HuH-7.5 (cell line): ENCODE results near the gene HEYL.

Source experiments
- DNase-seq: peaks from one replicate; pipeline ENCODE4 v3.0.0; 2011; ENCODE audit warnings: low spot score

The HEYL gene

DNA sequence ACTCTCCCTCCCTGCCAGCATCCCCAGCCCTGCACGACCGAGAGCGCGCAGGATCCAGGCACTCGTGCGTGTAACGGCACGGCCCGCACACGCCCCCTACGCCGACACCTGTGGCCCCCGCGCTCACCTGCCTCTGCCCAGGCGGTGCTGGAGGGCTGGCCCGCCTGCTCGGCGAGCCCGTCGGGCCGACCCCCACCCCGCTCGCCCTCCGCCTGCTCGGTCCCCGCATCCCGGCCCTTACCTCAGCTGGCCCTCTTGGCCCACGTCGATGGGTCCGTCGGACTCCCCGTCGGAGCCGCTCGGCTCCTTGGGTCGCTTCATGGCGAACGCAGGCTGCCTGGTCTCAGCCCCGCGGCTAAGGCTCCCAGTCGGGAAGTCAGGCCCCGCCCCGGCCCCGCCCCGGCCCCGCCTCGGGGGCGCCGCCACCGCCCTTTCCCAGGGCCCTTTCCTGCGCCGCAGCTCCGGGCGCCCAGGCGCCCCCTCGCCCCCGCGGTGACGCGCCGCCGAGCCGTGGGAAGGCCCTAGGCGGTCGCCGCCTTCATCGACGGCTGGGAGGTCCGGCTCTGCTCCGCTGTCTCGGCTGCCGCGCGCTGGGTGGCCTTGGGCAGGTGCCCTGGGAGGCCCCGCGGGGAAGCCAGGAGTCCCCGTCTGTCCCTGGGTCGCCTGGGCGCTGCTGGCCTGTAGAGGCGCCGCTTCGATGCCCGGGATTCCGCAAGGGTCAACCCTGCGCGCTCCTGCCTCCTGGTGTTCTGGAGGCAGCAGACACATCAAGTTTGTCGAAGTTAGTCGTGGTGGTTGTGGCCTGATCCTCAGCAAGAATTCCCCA, at the start of gene HEYL:
TSS of gene HEYL (minus strand) at position 339 of the 826 bp plus-strand sequence. CDS start at position 321, 18 bp downstream.
- DNase-seq: peak; percentile 95

- no peak for DNase-seq
Measured at GRCh38 chr1:39689214-39689613, 49.8 kb upstream of the HEYL start.

DNA sequence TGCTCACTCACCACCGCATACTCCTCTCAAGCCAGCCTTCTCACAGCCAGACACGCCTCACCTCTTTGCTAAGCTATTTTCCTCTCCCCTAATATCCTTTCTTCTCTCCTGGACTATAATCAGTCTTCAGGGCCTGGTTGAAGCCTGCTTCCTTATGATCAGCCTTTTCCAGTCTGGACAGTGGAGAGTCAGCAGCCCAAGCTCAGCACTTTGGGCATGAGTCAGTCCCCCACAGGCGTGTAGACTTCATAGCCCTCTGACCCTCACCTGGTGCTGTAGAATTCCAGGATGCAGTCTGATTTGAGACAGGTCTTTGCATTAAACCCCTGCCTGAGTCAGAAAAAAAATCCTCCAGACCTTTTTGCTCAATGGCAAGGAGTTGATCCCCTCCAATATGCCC, 49.3 kb upstream of the HEYL start:
- DNase-seq: no peak

- DNase-seq: no peak
Measured at GRCh38 chr1:39687243-39687642, 47.8 kb upstream of the HEYL start.

DNA sequence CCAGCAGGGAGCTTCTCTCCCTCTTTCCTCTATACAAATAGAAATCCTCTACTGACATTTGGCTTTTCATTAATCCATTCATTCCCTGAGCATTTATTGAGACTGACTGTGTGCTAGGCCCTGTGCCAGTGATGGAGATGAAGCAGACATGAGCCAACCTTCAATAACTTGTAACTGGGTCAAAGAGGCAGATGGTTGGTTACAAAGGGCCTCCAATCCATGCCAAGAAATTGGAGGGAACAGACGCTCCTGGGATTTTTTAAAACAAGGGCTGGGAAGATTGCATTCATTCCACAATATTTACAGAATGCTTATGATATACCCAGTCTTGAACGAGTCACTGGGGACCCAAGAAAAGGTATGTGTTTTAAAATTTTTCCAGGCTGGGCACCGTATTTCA, 45.6 kb upstream of the HEYL start:
- DNase-seq: no peak

DNA sequence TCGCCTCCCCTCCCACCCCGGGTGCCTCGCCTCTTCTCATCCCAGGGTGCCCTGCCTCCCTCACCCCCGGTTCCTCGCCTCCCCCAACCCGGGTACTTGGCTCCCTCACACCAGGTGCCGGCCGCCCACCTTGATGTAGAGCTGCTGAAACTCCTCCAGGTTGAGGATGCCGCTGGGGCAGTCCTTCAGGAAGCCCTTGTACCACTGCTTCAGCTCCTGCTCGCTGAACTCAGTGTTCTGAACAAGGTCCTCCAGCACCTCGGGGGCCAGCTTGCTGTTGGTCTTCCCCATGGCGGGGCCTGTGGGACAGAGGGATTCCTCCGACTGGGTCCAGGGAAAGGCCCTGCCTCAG, 44.8 kb upstream of the HEYL start:
- DNase-seq: no peak

- no peak for DNase-seq
Measured at GRCh38 chr1:39683591-39684312, 44.3 kb upstream of the HEYL start.

GRCh38 chr1:39681999-39682398, 42.6 kb upstream of the HEYL start:
- no peak for DNase-seq

DNA sequence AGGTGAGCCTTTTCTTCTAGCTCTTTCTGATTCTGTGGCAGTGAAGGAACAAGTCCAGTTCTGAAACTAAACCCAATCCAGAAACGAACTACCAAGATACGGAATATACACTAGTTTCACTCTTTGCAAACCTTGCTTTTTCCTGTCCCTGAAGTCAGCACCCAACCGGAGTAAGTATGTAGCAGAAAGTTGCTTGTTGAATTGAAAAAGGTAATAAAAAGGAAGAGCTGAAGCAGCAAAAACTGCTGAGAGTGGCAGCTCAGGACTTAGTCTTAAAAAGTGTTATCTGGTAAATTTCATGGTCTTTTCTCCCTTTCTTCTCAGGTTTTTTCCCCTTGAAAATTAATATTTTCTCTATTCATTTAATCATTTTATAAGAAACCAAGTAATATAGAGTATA, 41.9 kb upstream of the HEYL start:
- DNase-seq: no peak

DNA sequence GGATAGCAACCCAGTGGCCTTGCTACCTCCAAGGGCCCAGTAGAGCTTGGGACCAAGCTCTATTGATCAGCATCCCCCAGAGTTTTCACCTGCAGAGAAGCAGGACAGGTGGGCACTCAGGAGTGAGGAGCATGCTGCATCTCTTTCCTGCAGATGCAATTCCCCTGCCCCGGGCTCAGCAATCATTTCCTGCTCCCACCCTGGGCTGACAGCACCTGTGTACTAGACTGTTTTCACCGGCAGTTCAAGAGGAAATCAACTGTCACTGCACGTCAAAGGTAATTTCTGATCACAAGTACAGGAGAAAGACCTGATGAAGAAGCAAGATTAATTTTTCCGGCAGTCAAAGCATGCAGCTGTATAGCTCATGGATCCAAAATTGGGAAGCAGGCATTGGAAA, 41.3 kb upstream of the HEYL start:
- DNase-seq: no peak

- no peak for DNase-seq
Measured at GRCh38 chr1:39679821-39680220, 40.4 kb upstream of the HEYL start.

- DNase-seq: no peak
Measured at GRCh38 chr1:39678889-39679288, 39.4 kb upstream of the HEYL start.

DNA sequence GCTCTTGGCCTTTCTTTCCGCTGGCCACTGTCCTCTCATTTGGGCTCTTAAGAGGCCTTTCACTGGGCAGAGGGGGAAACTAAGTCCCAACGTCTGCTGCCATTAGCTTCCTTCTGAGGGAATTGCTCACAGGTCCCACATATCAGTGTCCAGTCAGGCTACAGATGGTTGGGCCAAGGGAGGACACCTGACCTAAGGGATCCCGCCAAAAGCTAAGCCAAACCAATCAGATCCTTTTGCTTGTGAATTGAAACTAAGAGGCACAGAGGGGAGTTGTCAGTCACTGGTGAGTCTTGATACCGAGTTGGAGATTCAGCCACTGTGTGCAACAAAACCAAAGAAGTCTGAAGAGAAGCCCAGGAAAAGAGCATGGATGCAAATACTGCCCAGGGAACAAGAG, 38.2 kb upstream of the HEYL start:
- no peak for DNase-seq

DNA sequence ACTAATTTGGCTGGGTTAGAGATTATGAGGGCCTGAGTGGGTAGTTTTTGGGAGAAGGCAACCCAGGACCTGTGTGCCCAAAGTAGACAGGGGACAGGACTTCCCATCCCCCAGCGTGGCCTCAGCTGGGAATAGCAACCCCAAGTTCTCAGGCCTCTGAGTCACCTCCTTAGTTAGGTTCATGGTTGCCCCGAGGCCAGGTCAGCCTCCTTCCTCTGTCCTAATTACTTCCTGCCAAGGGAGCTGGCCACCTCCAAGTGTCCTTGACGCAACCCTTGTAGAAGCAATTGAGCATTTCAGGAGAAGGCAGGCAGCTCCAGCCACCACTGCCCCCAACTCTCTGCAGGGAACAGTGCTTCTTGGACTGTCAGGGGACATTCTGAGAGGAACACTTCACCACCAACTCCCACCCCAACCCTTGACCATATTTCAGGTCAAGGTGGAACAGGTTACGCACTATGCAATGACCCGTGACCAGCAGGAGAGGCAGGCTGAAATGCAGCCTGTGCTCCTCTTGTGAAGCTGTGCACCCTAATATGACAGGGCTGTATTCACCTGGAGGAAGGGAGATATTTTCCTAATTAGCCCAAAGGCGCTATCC, 37.6 kb upstream of the HEYL start:
- DNase-seq: no peak

DNA sequence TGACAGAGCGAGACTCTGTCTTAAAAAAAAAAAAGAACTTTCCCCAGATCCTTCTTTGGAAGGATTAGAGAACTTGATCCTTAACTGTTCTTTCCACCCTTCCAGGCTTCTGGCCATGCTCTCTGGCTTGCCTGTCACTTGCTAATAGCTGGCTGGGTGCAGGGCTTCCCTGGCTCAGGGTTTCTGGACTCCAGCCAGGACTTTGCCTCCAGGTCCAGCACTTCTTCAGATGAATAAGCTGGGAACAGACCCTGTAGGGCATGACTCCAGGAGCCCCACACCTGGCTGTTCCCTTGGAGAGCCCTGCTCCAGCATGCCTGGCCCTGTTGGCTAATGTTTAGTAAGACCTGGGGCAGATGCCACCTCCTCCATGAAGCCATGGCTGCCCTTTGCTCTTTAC, 35.8 kb upstream of the HEYL start:
- no peak for DNase-seq

- DNase-seq: no peak
Measured at GRCh38 chr1:39673215-39673614, 33.8 kb upstream of the HEYL start.

DNA sequence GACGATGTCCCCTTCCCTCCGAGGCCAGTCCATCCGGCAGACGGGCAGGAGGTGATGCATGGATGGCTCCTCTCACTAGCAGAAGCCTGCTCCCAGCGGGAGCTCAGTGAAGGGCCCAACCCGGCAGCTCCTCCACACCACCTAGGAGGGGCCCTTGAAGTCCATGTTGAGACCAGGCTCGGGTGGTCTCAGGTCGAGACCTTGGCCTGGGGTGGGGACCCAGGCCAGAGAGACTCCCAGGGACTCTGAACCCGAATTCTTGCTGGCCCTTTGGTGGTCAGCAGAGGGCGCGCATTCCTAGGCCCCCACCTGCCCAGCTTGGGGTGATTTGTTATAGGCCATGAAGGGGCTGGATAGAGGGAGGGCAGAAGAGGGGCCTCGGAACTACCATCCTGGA, 33.1 kb upstream of the HEYL start:
- DNase-seq: peak; percentile 47

GRCh38 chr1:39671793-39672550, 32.5 kb upstream of the HEYL start, which contains the start of gene NT5C1A:
NT5C1A (minus strand) TSS chr1:39672107; CDS start chr1:39672038, 69 bp downstream.
- peak; percentile 64 for DNase-seq

- DNase-seq: no peak
Measured at GRCh38 chr1:39671433-39671792, 32.0 kb upstream of the HEYL start.

DNA sequence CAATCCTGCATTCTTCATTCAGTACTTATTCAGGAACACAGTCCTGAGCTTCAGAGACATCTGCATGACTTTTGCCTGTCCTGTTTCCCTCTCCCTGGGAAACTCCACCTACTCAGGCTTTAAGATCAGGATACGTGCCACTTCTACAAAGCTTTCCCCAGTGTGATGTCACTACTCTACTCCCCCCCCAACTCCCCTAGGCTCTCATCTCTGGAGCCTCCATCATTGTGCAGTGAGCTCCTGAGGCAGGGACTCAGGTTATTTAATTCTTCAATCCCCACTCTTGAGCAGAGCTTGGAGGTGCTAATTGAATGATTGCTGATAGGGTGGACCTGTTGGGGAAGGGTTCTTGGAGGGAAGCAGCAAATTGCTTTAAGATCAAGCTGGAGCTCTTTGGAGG, 31.2 kb upstream of the HEYL start:
- DNase-seq: no peak

DNA sequence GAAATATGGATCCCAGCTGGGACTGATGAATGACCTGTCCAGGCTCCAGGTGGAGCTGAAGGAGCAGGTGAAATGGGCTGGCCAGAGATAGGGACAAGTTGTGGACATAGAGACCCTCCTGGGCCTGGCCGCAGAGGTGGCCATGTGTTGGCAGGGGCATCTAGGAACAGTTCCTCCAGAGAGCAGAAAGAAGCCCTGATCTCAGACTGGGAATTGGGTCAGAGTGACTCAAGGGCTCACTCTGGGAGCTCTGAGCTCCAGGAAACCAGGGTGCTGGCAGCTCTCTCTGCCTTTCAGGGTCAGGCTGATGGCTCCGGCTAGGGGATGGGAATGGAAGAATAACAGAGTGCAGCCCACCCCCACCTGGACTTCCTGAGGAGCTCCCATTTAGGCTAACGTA, 29.5 kb upstream of the HEYL start:
- DNase-seq: no peak

- DNase-seq: no peak
Measured at GRCh38 chr1:39668111-39668510, 28.7 kb upstream of the HEYL start.

GRCh38 chr1:39666772-39667171, 27.3 kb upstream of the HEYL start:
- no peak for DNase-seq
